HUES64 (cell line): ENCODE measurements around the gene SESN1.
"Not testable (repeated sequence)": the region's sequence is repeated elsewhere in the genome, so short reads cannot be mapped to it uniquely, and the experiment has no call there.

Experiments used
- H3K27ac ChIP-seq: 2 replicates; pipeline ENCODE4 v1.7.0; 2013; ENCODE audit warnings: low read depth, low read length, inconsistent platforms
- H3K27me3 ChIP-seq: 2 replicates; pipeline ENCODE4 v1.6.1; 2013; ENCODE audit warnings: mild to moderate bottlenecking, low read length; ENCODE audit not compliant: insufficient read depth
- H3K36me3 ChIP-seq: 2 replicates; pipeline ENCODE4 v1.6.1; 2013; ENCODE audit warnings: mild to moderate bottlenecking, low read length; ENCODE audit not compliant: insufficient read depth
- H3K4me1 ChIP-seq: 2 replicates; pipeline ENCODE4 v1.6.1; 2013; ENCODE audit warnings: mild to moderate bottlenecking, low read length, moderate library complexity; ENCODE audit not compliant: insufficient read depth
- H3K4me3 ChIP-seq: 2 replicates; pipeline ENCODE4 v1.5.1; 2013; ENCODE audit warnings: mild to moderate bottlenecking, low read length, moderate library complexity
- H3K9ac ChIP-seq: 2 replicates; pipeline ENCODE4 v1.6.1; 2013; ENCODE audit warnings: mild to moderate bottlenecking, low read depth, low read length
- H3K9me3 ChIP-seq: 2 replicates; pipeline ENCODE4 v1.6.1; 2013; ENCODE audit warnings: low read depth, low read length; ENCODE audit not compliant: insufficient read depth
- WGBS: fragments of 150-250, 120-280 bp; methylation state at CpG from one replicate; pipeline ENCODE4 v1.1.7; 2013; ENCODE audit warnings: missing lambda C conversion rate; 5-methylcytosine and 5-hydroxymethylcytosine counted together

SESN1 gene

DNA sequence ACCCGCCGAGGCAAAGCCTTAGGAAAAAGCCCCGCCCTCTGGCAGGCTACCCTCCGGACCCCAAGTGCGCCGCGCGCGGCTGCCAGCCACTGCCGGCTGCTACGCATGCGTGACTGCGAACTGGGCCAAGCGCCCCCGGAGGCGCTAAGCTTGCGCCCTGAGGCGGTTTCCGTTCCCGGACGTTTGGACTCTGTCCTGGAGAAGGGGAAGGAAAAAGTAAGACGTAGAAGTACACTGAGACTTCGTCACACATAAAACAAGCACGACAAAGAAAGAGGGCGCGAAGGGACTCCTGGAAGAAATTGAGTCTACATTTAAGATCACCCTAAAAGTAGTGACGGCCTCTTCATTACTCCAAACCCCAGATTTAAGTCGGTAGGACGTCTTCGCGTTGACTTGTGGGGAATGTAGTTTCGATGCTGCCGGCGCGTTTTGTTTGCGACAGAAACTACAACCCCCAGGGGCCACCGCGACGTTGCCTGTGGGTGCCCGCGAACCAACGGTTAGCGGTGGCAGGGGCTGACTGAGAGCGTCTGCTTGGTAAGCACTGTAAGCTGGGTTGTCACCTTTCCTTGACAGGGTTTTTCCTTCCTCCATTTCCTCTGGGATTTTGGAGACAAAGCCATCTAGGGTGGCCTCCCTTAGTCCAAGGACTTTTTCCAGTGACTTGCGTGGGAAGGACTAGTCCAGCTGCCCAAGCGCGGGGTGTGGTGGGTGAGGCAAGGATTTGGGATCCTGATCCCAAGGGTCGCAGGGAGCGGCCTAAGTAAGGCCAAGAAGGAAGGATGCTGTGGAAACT is 589 bp upstream of the SESN1 start, which contains the start of gene CEP57L1:
TSS of gene CEP57L1 (plus strand) at position 472 of the 799 bp plus-strand sequence. CDS start 49,715 bp downstream, outside the sequence.
- H3K4me3 ChIP-seq, result peak within 1 kb of the TSS; percentile 84
- H3K27ac ChIP-seq, result peak within 1 kb of the TSS; percentile 98
- peaks cover 22% of the 10 kb centered on the region for H3K4me1 ChIP-seq
- WGBS, result under 1% methylated on average over 47 of the region's 49 CpGs
- H3K36me3 ChIP-seq, result no peaks in the 10 kb centered on the region
- H3K9ac ChIP-seq, result peak within 1 kb of the TSS; percentile 88
- no peaks in the 10 kb centered on the region for H3K9me3 ChIP-seq
- no peaks in the 10 kb centered on the region for H3K27me3 ChIP-seq

DNA sequence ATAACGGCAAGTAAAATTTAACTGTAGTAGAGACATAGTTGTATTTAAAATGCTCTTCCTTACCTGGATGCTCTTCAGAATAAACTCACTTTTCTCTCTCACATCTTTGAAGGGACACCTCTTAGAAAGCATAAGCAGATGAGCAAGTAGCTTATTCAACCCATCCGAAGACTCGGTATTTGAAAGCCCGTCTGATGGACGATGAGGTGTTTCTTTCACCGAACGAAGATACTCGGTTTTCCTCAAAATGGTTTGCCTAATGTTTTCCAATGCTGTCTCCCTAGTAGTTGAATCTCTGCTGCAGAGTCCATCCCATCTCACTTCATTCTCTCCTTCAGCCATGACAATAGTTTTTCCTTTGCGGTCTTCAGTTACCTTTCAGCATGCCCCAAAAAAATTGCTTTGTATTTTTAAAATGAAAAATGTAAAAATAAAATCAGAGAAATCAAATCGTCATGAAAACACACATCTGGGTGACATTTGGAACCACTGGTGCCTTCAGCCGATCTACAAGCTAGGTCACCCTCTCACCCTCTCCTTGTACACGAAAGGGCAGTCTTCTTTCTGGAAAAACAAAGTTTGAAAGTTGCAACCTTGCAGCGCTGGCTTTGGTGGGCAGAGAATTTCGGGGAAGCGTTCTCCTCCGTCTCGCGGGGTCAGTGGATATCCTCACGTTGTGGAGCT is 772 bp downstream of the SESN1 start:
- Histone ChIP-seq H3K4me3 (peak overlapping the region; percentile 84), H3K9ac (peak overlapping the region; percentile 3; the same call in 1 of the 2 replicates), H3K9me3 (no peaks in the 10 kb centered on the region), H3K36me3 (no peaks in the 10 kb centered on the region), H3K27me3 (no peaks in the 10 kb centered on the region), H3K4me1 (peaks cover 30% of the 10 kb centered on the region), H3K27ac (no peak overlapping the region)
- WGBS, result under 1% methylated on average over 17 of the region's 19 CpGs

DNA sequence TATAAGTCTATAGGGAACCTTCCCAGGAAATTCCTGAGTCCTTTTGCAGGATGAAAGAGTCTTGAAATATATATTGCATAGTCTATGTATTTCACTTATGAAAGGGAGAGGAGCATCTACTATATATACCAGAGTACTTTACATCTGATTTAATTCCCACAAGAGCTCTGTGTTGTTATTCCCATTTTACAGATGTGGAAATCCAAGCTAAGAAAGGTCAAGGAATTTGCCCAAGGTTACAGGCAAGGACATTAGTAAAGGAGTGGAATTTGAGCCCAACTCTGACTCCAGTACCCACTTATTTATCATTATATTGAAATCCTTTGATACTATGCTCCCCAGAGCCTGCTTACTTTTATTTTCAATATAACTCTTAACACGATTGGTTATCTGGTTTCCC is 2.6 kb downstream of the SESN1 start:
- Histone ChIP-seq H3K9me3 (no peaks in the 10 kb centered on the region), H3K27me3 (no peaks in the 10 kb centered on the region), H3K36me3 (no peaks in the 10 kb centered on the region), H3K27ac (no peak overlapping the region), H3K9ac (no peak overlapping the region), H3K4me1 (peaks cover 30% of the 10 kb centered on the region), H3K4me3 (no peak overlapping the region)
- 100% methylated on average over 1 of the region's 1 CpG for WGBS

DNA sequence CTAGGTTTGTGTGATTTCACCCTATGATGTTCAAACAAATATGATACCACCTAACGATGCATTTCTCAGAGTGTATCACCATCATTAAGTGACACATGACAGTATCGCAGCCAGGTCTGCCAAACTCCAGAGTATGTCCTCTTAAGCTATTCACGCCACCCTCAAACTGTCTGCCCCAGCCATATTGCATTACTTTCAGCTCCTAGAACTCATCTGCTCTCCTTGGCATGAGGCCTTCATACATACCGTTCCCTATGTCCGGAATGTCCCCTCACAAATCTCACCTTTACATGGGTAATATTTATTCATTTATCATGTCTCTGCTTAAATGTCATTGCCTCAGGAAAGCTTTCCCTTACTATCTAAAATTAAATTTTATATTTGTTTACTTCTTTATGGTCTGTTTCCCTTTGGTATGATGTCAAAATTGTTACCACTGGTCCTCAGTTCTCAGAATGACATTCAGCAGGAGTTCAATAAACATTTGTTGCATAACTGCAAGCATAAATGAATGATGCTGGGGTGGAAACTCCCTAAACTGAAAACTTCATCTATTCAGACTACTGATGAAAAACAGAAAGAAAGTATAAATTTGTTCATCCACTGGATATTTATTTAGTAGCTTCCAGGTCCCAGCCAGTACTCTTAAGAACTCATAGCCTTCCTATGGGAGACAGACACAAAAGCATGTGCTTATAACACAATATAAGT is 3.2 kb downstream of the SESN1 start:
- Histone ChIP-seq H3K9ac (no peak overlapping the region), H3K36me3 (no peaks in the 10 kb centered on the region), H3K4me3 (no peak overlapping the region), H3K27me3 (no peaks in the 10 kb centered on the region), H3K9me3 (no peaks in the 10 kb centered on the region), H3K27ac (no peak overlapping the region), H3K4me1 (peaks cover 29% of the 10 kb centered on the region)
- 92% methylated on average over 5 of the region's 5 CpGs for WGBS

DNA sequence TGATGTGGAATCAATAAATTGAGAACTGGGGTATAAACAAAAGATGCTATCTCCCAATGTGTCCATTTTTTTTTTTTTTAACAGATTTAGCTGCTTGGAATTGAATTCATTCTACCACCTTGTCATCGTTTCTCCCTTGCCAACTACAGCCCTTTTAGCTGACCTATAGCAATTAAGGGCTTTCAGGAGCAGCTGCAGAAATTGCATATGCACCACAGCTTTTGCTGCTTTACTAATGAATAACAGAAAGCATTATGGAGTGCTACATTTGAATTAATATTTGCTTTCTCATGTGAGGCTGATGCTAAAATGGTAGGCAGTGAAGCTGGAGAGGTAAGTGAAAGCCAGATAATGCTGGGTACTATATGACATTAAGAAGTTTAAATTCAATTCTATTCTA is 5.7 kb downstream of the SESN1 start:
- Histone ChIP-seq H3K9ac (no peak overlapping the region), H3K9me3 (no peaks in the 10 kb centered on the region), H3K27ac (no peak overlapping the region), H3K27me3 (no peaks in the 10 kb centered on the region), H3K4me3 (no peak overlapping the region), H3K36me3 (no peaks in the 10 kb centered on the region), H3K4me1 (peaks cover 23% of the 10 kb centered on the region)
- 77% methylated on average over 1 of the region's 1 CpG for WGBS

DNA sequence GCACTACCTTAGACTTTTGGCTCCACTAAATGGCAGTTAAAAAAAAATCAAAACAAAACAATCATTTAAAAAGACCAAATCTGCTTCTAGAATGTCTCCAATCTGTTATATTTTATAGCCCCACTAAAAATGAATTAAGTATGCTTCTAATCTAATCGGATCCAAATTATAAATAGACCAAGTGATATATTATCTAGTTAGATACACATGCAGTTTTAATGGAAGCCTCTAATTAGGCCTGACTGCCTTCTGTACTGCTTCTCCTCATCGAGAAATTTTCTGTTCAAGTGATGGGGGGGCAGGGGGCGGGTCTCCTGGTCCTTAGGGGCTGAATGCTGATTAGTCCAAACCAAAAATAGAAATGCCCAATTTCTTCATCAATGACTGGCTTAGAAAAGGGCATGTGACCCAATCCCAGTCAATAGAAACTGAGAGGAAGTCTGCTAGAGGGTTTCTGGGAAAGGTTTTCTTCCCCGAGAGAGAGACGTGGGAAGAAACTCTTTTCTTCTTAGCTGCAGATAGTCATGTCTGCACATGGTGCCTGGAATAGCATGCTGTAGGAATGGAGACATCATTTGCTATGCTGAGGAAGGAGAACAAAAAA is 6.9 kb downstream of the SESN1 start:
- H3K36me3 ChIP-seq, result no peaks in the 10 kb centered on the region
- H3K27ac ChIP-seq, result no peak overlapping the region
- WGBS, result 97% methylated on average over 4 of the region's 5 CpGs
- H3K9ac ChIP-seq, result no peak overlapping the region
- peaks cover 14% of the 10 kb centered on the region for H3K4me1 ChIP-seq
- H3K27me3 ChIP-seq, result no peaks in the 10 kb centered on the region
- no peak overlapping the region for H3K4me3 ChIP-seq
- no peaks in the 10 kb centered on the region for H3K9me3 ChIP-seq

DNA sequence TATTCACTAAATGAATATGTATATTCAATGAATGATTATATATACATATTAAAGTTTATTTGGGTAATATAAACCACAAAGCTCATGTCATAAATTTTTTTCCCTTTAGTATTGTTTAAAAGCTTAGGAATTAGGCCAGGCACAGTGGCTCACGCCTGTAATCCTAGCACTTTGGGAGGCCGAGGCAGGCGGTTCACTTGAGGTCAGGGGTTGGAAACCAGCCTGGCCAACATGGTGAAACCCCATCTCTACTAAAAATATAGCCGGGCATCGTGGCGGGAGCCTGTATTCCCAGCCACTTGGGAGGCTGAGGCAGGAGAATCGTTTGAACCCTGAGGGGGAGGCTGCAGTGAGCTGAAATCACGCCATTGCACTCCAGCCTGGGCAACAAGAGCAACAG is 10.5 kb downstream of the SESN1 start:
- H3K4me1 ChIP-seq, H3K27ac ChIP-seq, H3K9ac ChIP-seq, H3K27me3 ChIP-seq, H3K36me3 ChIP-seq, H3K4me3 ChIP-seq, H3K9me3 ChIP-seq: not testable (repeated sequence)
- WGBS, result 95% methylated on average over 8 of the region's 8 CpGs

DNA sequence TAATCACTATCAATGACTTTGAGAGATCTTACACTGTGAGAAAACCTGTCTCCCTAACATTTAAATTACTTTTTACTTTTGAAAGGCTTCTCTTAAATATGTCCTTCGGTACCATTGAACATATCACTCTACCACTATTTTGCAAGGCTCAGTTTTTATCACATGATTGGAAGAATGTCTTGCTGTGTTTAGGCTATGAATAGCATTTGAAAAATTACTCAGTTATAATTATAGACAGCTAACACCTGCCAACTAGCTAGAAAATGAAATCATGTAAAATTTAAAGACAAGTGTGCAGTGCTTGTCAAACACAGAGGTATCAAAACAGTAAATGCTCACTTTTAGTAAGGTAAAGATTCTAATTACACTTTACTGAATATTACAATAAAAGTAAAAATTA is 11.0 kb downstream of the SESN1 start:
- Histone ChIP-seq H3K9ac (no peak overlapping the region), H3K4me1 (no peaks in the 10 kb centered on the region), H3K4me3 (no peak overlapping the region), H3K27ac (no peak overlapping the region), H3K27me3 (no peaks in the 10 kb centered on the region), H3K36me3 (no peaks in the 10 kb centered on the region), H3K9me3 (no peaks in the 10 kb centered on the region)
- 100% methylated on average over 1 of the region's 1 CpG for WGBS

DNA sequence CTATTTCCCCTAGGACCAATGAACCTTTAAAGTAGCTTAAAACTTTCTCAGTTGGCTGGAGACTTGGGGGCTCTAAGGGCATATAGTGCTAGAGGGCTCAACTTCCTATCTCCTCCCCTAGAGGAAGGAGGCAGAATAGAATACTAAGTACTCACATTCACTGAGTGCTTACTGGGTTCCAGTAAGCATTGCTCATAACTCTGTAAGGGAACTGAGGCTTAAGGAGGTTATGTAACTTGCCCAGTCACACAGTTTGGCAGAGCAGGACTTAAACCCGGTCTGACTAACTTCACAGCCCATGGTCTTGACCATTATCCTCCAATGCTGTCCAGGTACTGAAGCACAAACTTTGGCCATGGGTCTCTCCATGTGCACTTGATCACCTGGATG is 12.5 kb downstream of the SESN1 start:
- no peaks in the 10 kb centered on the region for H3K4me1 ChIP-seq
- WGBS, result 89% methylated on average over 1 of the region's 1 CpG
- H3K9ac ChIP-seq, result no peak overlapping the region
- H3K4me3 ChIP-seq, result no peak overlapping the region
- no peaks in the 10 kb centered on the region for H3K27me3 ChIP-seq
- H3K27ac ChIP-seq, result no peak overlapping the region
- H3K9me3 ChIP-seq, result no peaks in the 10 kb centered on the region
- H3K36me3 ChIP-seq, result no peaks in the 10 kb centered on the region

DNA sequence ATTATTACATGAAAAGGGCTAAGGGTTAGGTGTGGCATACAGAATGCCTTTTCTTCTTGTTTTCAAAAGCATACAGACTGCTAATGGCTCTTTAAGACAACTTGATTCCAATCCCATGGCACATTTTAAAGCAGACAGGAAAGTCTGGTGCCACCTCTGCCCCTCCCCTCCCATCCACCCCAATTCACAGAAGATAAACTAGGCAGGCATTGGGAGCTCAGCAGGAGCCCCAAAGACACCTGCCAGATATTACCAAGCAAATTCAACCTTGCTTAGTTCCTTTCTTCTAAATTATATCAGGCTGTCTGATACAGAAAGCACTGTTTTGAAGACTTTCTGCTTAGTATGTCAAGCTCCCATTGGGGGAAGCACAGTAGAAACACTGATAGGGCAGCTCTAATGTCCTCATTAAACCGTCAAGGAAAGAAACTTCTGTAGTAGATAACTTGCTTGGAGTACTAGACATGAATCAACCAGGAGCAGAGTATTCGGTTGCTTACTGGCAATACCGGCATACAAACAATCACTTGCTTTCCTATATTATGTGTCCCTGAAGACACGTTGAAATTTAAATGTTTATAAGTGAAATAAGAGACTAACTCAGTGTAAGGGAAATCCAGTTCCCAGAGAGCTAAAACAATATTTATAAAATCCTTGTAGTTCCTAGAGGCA is 13.0 kb downstream of the SESN1 start:
- WGBS, result 93% methylated on average over 3 of the region's 4 CpGs
- Histone ChIP-seq H3K9ac (no peak overlapping the region), H3K27ac (no peak overlapping the region)

More for the DNA sequence above, 13.0 kb downstream of the SESN1 start:
- Histone ChIP-seq H3K9me3 (no peaks in the 10 kb centered on the region), H3K4me3 (no peak overlapping the region), H3K27me3 (no peaks in the 10 kb centered on the region), H3K36me3 (no peaks in the 10 kb centered on the region), H3K4me1 (no peaks in the 10 kb centered on the region)
